SW480 (cell line): Measurements from ENCODE around the gene ICE2.
"Not testable (repeated sequence)": the region's sequence is repeated elsewhere in the genome, so short reads cannot be mapped to it uniquely, and the experiment has no call there.

Experiments
- DNase-seq: peaks from one replicate; pipeline ENCODE4 v3.0.0-alpha.2; 2016; ENCODE audit warnings: low spot score

The ICE2 gene

GRCh38 chr15:60442763-60443162, 36.2 kb downstream of the ICE2 start:
- no peak for DNase-seq

DNA sequence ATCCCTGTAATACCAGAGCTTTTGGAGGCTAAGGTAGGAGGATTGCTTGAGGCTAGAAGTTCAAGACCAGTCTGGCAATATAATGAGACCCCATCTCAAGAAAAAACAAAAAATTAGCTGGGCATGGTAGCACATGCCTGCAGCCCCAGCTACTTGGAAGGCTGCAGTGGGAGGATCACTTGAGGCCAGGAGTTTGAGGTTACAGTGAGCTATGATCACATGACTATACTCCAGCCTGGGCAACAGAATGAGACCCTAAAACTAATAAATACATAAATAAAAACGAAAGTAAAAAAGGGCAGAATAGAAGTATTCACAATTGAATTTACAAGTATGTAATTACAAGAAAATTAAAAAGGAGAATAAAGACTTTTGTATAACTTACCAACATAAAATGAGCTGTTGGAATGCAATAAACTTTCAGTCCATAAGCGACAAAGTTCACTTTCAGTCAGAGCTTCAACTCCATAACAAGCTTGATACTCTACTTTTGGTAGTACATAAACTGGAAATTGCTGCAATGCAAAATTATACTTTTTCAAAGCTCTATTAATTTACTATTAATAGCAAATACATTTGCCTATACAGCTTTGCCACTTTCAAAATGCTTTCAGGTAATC, 36.8 kb downstream of the ICE2 start:
- DNase-seq: no peak

- no peak for DNase-seq
Measured at GRCh38 chr15:60441331-60441730, 37.6 kb downstream of the ICE2 start.

DNA sequence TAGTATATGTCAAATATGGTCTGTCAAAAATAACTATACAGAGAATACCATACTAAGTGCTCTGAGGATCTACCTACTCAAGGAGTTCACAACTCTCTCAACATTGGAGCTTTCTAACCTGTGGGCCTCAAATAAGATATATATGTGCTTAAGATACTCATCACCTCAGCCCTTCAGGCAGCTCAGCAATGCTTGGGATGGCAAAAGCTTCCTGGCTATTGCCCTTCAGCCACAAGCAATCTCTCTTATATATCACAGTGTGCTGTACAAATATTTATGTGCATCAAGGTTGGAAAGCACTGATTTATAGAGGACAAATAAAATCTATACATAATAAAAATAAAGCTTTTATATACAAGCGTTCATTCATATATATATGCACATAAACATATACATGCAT, 40.3 kb downstream of the ICE2 start:
- DNase-seq: no peak

GRCh38 chr15:60428935-60429334, 50.0 kb downstream of the ICE2 start:
- DNase-seq: no peak

GRCh38 chr15:60426870-60427508, 52.0 kb downstream of the ICE2 start:
- no peak for DNase-seq

- no peak for DNase-seq
Measured at GRCh38 chr15:60425461-60425860, 53.5 kb downstream of the ICE2 start.

DNA sequence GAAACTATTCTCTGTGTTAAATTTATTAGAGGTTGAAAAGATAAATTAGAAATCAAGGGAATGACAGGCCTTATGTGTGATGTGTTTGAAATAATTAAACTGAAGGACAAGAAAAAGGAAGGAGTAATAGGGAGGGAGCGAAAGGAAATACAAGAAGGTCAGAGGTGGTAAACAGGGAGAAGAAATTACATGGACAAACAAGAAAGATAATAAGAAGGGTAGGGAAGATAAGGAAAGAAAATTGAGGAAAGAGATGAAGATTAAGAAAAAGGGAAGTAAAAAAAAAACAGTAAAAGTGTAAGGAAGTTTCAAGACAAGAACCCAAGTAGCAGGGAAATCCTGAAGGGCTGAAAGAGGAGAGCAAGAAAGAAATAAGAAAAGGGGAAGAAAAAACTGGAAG, 54.9 kb downstream of the ICE2 start:
- DNase-seq: no peak

GRCh38 chr15:60423537-60423936, 55.4 kb downstream of the ICE2 start:
- DNase-seq: peak; percentile 88

DNA sequence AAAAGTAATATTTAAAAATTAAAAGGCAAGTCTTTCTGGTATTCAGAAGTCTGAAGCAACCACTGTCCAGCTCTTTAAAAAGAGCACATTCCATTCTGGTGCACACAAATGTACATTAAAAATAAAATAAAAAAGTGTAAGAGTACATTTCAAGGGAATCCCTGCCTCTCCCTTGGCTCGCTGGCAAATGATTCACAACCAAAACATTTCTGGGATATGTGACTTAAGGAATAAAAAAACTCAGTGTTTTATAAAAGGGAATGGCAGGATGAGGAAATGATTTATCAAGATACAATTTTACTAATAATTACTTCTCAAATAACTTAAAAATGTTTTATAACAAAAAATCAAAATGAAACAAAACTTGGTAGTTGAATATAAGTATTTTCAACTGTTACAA, 57.4 kb downstream of the ICE2 start:
- no peak for DNase-seq

GRCh38 chr15:60420203-60420716, 58.7 kb downstream of the ICE2 start:
- DNase-seq: no peak

DNA sequence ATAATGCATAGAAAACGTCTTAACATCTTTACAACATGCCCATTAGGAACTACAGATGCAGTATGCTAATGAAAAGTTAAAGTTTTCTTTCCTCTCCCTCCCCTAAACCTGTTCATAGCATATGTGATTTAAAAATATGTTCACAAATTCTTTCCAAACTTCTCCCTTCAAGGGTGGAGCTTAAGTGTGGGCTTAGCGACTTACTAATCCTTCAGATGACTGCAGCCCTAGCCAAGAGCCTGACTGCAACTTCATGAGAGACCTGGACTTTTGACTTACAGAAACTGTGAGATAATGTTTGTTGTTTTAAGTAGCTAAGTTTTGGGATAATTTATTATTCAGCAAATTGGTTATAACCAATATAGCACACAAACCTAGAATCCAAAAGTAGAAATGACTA, 59.2 kb downstream of the ICE2 start:
- no peak for DNase-seq

GRCh38 chr15:60418096-60418495, 60.8 kb downstream of the ICE2 start:
- DNase-seq: no peak

GRCh38 chr15:60417112-60417511, 61.8 kb downstream of the ICE2 start:
- no peak for DNase-seq

DNA sequence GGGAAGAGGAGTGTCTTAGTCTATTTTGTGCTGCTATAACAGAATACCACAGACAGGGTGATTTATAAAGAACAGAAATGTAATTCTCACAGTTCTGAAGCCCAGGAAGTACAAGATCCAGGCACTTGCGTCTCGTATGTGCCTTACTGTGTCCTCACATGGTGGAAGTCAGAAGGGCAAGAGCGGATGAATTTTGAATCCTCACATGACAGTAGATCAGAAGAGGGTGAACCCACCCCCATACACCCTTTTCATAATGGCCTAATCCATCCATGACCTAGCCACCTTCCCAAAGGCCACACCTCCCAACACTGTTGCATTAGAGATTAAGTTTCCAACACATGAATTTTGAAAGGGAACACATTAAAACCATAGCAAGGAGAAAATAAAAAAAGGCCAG, 62.5 kb downstream of the ICE2 start:
- DNase-seq: no peak

- DNase-seq: no peak
Measured at GRCh38 chr15:60414016-60414682, 64.8 kb downstream of the ICE2 start.

DNA sequence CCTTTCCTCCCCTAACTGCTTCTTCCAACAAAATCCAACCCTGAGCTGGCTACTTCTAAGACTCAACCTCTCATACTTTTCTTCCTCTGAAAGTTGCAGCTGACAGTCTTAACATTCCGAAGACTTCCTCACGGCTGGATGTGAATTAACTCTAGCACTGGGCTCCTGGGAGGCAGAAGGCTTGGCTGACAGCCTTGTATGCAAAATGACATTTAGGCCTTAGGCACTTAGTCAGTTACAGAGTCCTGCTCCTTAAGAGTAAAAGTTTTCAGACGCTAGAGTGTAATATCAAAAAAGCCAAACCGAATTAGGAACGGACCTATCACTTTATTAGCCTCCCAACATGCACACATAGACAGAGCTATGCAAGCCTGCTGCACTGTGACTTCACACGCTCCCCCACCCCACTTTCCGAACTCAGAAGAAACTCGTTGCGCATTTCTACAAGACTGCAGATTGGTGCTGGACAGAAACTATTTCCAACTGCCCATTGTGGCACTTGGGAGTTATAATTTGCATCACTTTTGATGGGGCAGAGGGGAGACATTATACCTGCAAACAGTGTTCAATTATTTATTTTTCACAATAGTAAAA, 65.6 kb downstream of the ICE2 start:
- no peak for DNase-seq

DNA sequence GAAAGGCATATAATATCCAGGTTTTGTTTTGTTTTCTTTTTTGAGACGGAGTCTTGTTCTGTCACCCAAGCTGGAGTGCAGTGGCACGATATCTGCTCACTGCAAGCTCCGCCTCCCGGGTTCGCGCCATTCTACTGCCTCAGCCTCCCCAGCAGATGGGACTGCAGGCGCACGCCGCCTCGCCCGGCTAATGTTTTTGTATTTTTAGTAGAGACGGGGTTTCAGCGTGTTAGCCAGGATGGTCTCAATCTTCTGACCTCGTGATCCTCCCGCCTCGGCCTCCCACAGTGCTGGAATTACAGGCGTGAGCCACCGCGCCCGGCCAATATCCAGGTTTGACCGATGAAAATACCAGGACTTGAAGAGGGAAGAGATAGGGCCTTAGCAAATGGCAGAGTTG, 66.1 kb downstream of the ICE2 start:
- not testable (repeated sequence) for DNase-seq

DNA sequence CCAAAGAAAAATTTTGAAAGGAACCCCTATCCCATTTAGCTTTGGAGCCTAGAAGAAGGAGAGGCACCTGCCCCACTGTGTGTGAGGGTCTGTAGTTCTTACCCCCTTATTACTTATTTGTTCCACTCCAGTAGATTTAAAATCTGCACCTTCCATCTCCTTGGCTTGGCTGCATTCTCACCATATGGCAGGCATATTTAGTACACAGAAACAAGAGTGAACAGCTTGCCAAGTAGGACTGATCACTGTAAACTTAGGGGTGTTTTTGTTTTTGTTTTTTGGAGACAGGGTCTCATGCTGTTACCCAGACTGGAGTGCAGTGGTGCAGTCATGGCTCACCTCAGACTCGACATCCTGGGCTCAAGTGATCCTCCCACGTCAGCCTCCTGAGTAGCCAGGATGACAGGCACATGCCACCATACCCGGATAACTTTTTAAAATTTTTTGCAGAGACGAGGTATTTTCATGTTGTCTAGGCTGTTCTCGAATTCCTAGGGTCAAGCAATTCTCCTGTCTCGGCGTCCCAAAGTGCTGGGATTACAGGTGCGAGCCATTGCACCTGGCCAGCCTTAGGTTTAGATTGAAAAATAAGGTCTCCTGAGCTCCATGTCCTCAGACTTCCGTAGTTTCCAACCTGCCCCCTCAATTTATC, 67.0 kb downstream of the ICE2 start:
- no peak for DNase-seq

DNA sequence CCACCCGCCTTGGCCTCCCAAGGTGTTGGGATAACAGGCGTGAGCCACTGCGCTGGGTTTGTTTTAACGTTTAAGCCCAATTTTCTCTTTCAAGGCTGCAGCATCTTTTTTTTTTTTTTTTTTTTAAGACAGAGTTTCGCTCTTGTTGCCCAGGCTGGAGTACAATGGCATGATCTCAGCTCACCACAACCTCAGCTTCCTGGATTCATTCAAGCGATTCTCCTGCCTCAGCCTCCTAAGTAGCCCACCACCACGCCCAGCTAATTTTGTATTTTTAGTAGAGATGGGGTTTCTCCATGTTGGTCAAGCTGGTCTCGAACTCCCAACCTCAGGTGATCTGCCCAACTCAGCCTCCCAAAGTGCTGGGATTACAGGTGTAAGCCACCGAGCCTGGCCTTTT, 68.6 kb downstream of the ICE2 start:
- not testable (repeated sequence) for DNase-seq

DNA sequence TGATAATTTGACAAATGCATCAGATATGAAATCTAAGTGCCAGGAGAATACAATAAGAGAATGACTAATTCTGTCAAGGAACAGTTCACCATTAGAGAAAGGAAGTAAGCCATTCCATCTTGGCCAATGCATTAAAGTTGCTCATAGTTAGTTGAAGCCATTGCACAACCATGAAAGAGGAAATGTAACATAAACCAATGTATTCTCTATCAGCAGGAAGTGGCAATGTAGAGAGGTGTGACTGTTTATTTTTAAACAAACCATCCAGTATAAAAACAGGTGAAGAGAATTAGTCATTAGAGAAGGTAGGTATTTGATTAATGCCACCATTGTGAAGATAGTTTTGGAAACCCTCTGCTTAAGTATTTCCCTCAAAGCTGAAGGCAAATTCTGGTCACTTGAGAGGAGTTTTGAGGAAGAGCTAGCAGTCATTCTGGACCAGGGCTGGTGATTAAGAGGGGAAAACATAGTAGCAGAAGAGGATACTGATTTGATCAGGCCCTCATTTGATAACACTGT, 70.4 kb downstream of the ICE2 start:
- peak; percentile 72 for DNase-seq

DNA sequence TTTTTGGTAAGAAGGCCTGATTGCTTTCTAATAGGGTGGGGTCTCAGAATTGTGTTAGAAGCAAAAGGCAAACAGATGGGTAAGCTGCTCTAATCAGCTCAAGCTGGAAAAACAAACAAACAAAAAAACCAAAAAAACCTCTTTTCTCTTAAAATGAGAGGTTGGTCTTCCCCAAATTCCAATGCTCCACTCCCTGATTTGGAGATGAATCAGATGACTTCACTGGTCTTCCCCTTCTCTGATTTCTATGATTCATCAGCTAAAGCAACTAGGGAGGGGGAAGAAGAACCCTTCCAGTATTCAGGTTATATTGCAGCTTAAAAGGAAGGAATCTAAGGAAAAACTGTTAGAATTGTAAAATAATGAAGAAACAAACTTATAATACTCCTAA, 71.5 kb downstream of the ICE2 start:
- peak; percentile 68 for DNase-seq
